Activated CD4-positive, alpha-beta T cell treated with anti-CD3 and anti-CD28 coated beads, Interleukin-2, amount 50 U/mL, for 24 hours (primary cell): ENCODE measurements around the gene ZNF414.
A peak's percentile ranks its signal among the peaks of the same experiment; 100 is the strongest.
"Not testable (repeated sequence)": the region's sequence is repeated elsewhere in the genome, so short reads cannot be mapped to it uniquely, and the experiment has no call there.

ENCODE experiments used
- DNase-seq, 2 donors: peaks; one replicate each; pipeline ENCODE4 v3.0.0-alpha.2; 2020; ENCODE audit warnings: low read depth in 1 of 2, low spot score in 1 of 2

The ZNF414 gene

GRCh38 chr19:8517551-8518442 is 3.8 kb upstream of the ZNF414 start:
- DNase-seq = no peak

GRCh38 chr19:8515317-8515716 is 1.4 kb upstream of the ZNF414 start:
- peak in 1 of 2 donors; percentile 25 for DNase-seq

DNA sequence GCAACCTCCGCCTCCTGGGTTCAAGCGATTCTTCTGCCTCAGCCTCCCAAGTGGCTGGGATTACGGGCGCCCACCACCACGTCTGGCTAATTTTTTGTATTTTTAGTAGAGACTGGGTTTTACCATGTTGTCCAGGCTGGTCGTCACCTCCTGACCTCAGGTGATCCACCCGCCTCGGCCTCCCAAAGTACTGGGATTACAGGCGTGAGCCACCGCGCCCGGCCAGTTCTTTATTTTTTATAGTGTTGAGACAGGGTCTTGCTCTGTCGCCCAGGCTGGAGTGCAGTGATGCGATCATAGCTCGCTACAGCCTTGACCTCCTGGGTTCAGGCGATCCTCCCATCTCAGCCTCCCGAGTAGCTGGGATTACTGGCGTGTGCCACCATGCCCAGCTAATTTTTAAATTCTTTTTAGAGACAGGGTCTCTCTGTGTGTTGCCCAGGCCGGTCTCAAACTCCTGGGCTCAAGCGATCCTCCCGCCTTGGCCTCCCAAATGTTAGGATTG is 590 bp upstream of the ZNF414 start:
- DNase-seq = not testable (repeated sequence)

DNA sequence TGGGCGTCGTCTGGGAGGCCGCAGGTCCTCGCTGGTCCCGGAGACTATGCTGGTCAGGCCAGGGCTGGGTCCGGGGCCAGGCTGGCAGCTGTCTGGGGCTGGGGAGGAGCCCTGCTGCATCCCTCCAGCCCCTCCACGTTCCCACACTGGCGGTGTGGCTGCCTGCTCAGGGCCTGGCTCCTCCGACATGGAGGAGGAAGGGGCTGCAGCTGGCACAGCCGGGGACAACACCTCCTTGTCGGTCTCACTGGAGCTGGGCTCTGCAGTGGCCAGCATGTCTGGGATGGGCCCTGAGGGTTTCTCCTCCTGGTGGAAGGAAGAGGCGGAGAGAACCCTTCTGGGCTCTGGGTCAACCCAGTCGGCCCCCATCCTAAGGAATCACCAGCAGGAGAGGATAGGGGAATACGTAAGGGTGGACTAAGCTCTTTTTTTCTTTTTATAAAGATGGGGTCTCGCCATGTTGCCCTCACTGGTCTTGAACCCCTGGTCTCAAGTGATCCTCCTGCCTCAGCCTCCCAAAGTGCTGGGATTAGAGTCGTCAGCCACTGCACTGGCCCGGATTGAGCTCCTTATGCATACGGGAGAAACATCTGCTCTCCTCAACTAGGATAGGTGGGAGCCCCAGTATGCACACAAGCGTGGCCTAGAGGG is 806 bp downstream of the ZNF414 start:
- no peak for DNase-seq

- DNase-seq = no peak
Measured at GRCh38 chr19:8512115-8512967, 1.6 kb downstream of the ZNF414 start.

GRCh38 chr19:8511573-8512101 is 2.3 kb downstream of the ZNF414 start:
- no peak for DNase-seq

GRCh38 chr19:8510589-8511115 is 3.3 kb downstream of the ZNF414 start:
- no peak for DNase-seq

DNA sequence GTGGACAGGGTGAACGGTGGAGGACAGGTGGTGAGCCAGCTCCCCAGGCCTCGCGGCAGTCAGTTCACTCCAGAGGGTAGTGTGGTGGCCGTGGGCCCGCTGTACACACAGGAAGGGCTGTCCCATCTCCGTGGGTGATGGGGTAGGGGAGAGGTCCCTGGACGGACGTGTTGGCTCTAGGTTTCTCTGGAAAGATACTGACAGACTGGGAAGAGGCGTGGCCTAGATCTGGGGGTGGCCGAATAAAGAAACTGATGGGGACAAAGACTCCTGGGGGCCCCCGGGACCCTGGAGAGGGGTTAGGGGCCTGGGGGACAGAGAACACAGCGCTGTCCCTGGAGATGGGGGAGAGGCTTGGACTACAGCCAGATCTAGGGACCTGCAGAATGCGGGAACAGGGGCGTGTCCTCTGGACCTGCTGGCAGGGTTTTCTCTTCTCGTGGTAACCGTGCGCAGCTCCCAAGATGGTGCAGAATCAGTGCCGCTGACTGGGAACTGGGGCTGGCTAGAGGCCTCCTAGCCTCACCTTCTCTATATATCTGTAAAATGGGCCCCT is 7.5 kb downstream of the ZNF414 start:
- DNase-seq = no peak

DNA sequence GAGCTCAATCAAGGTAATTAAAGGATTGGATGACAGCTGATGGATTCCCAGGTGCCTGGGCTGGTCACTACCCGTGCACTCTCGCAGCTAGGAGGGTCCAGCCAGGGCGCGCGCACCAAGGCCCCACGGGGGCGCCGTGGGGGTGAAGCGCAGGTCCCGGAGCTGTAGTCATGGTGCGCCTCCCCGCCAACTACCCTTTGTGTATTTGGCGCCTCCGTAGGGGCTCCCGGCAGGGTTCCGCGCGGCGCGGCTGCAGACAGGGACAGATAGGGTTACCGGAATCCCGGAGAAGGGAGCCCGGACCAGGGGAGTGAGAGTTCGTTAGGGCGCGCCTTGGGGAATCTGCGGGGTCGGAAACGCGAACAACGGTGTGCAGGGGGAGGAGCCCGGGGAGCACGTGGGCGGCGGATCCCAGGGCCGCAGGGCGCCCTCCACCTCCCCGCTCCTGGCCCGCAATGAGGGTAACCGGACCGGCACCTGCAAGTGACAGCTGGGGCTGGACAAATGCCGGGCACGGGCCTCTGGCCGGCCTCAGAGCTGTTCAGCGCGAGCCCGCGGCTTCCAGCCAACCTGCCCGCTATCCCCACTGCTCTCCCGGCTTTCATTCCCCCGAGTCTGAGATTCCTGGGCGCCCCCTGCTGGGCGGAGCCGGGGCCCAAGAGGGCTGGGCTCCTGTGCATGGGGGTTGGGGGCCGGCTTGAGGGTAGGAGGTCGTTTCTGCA is 8.1 kb downstream of the ZNF414 start:
- peak; percentile 58 for DNase-seq

DNA sequence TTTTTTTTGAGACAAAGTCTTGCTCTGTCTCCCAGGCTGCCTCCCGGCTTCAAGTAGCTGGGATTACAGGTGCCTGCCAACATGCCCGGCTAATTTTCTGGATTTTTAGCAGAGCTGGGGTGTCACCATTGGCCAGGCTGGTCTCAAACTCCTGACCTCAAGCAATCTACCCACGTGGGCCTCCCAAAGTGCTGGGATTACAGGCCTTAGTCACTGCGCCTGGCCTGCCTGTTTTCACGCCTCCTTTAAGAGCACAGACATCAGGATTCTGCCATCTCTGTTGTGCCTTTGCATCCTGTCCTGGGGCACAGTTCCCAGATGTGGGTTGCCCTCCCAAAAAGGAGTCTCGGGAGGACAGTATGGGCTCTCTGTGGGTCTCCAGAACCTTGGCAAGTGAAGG is 9.0 kb downstream of the ZNF414 start:
- no peak for DNase-seq

DNA sequence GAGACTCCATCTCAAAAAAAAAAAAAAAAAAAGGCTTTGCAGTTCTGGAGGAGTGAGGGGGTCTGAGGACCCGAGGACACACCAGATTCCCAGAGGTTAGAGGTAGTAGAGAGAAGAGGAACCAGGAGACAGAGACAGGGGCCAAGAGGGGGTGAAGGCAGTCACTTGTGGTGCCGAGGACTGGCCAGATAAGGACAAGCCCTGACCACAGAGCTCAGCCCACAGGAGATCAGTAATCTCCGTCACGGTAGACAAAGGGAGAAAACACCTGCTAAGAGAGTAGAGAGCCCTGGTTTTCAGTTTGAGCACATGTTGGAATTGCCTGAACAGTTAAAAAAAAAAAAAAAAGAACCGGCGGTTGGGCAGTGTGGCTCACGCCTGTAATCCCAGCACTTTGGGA is 9.8 kb downstream of the ZNF414 start:
- no peak for DNase-seq

DNA sequence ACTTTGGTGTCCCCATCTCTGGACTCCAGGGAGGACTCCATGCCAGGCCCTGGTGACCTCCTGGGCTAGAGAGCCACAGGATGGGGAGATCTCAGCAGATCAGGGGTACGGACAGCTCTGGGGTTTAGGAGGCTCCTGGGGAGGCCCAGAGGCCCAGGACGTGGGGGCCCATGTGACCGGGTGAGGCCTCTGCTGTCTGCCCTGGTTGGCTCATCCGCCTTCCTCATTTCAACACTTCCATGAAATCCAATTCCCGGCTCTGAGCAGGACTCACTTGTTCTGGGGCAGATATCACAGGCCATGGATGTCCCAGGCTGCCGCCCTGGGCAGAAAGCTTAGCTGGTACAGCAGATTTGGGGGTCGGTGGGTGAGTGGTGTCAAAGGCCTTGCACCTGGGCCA is 10.5 kb downstream of the ZNF414 start:
- DNase-seq = no peak

GRCh38 chr19:8501981-8502380 is 12.0 kb downstream of the ZNF414 start:
- no peak for DNase-seq

DNA sequence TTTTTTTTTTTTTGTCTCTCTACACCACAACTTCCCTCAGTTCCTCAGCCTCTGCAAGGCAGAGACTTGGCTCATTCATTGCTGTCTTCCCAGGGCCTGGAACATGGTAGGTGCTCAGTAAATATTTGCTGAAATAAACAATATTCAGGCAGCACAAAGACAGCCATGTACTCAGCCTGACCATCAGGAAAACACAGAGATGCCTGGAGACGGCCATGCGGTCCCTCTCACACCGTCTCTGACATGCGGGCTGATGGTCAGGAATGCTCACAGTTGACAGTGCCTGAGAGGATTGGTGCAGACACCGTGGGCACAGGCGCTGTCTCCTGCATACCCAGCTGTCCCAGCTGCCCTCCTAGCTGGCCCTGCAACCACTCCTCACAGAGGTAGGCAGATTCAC is 12.5 kb downstream of the ZNF414 start:
- DNase-seq = no peak

DNA sequence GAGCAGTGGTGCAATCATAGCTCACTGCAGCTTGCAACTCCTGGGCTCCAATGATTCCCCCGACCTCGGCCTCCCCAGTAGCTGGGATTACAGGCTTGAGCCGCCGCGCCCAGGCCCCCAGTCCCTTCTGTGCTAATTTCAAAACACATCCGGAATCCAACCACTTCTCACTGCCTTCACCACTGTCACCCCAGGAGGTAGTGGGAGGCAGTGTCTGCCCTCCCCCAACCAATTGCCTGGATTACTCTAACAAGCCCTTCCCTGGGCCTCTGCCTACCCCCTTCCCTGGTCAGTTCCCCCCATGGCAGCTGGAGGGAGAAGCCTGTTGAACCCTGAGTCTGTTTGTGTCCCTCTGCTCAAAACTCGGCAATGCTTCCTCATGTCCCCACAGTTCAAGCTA is 13.8 kb downstream of the ZNF414 start:
- DNase-seq = no peak

- DNase-seq = no peak
Measured at GRCh38 chr19:8499048-8499833, 14.7 kb downstream of the ZNF414 start.

GRCh38 chr19:8498295-8498694 is 15.7 kb downstream of the ZNF414 start:
- no peak for DNase-seq

DNA sequence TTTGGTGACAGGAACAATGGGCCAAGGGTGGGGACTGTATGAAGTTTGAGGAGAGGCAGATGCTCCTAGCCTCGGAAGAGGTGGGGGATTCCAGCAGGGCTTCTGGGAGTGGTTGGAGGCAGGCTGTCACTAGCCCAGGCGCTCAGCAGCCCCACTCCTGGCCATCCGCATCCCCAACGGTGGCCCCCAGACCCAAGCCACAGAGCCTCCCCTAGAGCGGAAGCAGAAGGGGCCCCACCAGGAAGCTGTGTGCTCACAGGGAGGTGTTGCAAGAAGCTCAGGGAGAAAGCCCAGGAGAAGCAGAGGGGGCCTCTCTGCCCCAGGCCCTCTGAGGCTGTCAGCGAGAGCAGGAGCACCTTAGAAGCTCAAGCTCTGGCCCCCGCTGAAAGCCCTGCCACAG is 19.8 kb downstream of the ZNF414 start:
- no peak for DNase-seq

DNA sequence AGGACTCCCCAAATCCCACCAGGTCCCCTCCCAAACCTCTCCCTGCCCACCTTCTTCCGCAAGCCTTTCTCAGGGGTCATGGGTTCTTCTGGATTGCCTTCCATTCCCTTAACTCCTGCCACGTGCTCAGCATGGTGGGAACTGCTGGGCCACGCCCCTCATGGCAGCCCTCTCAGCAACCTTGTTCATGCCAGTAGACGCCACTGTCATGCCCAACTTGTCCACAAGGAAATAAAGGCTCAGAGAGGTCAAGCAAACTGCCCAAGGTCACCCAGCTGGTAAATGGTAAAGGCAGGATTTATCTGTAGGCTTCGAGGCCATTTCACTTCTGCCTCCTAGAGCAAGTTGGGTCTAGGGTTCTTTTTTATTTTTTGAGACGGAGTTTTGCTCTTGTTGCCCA is 22.4 kb downstream of the ZNF414 start:
- no peak for DNase-seq
